ENCODE measurements around the gene CD2BP2.

DNA sequence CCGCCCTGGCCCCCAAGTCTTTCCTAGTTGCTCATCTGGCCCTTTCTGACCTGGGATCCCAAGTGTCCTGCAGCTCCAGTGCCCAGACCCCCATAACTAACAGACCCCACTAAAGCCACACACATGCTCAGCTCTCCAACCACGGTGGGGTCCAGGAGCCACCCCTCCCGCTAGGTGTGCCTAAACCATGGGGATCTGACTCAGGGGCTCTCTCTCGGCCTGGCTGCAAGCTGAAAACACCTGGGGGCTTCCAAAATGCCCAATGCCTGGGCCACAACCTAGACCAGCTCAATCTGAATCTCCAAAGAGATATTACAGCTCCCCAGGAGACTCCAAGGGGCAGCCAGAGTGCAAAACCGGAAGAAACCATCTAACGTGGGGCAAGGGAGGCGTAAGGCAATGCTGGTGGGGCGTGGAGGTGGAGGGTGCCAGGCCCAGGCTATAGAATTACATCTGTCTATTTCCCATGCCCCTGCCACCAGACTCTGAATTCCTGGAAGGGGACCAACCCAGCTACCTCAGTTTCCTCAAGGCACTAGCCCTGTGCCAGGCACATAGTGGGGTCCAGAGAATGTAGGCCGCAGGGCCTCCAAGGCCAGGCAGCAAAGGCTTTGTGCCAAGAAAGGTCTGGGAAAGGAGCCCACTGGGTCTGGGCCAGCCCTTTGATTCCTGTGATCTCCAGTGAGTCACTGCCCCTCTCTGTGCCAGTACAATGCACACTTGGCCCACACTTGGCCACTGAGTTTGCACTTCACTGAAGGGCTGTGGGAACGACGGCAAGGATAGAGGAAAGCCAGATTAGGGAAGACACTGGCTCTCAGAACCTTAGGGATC, 3.3 kb downstream of the CD2BP2 start:
- TF ChIP-seq, protein P1, sequence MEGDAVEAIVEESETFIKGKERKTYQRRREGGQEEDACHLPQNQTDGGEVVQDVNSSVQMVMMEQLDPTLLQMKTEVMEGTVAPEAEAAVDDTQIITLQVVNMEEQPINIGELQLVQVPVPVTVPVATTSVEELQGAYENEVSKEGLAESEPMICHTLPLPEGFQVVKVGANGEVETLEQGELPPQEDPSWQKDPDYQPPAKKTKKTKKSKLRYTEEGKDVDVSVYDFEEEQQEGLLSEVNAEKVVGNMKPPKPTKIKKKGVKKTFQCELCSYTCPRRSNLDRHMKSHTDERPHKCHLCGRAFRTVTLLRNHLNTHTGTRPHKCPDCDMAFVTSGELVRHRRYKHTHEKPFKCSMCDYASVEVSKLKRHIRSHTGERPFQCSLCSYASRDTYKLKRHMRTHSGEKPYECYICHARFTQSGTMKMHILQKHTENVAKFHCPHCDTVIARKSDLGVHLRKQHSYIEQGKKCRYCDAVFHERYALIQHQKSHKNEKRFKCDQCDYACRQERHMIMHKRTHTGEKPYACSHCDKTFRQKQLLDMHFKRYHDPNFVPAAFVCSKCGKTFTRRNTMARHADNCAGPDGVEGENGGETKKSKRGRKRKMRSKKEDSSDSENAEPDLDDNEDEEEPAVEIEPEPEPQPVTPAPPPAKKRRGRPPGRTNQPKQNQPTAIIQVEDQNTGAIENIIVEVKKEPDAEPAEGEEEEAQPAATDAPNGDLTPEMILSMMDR (IDR thresholded peaks at IDR 0.05), result no peak
- TF ChIP-seq POLR2A (IDR thresholded peaks at IDR 0.05) (no peak), EP300 (IDR thresholded peaks at IDR 0.05) (peak in 1 of 2 donors; percentile 77)

Measured in tibial nerve (tissue), 4 donors.